Middle frontal gyrus (tissue), 1 donor: Measurements from ENCODE around the gene SHISA5.
"Not testable (repeated sequence)": the region's sequence is repeated elsewhere in the genome, so short reads cannot be mapped to it uniquely, and the experiment has no call there.

ENCODE experiments used
- DNase-seq: peaks from one replicate; pipeline ENCODE4 v3.0.0-alpha.2; 2015; ENCODE audit warnings: low spot score; ENCODE audit errors: extremely low spot score

Gene SHISA5

DNA sequence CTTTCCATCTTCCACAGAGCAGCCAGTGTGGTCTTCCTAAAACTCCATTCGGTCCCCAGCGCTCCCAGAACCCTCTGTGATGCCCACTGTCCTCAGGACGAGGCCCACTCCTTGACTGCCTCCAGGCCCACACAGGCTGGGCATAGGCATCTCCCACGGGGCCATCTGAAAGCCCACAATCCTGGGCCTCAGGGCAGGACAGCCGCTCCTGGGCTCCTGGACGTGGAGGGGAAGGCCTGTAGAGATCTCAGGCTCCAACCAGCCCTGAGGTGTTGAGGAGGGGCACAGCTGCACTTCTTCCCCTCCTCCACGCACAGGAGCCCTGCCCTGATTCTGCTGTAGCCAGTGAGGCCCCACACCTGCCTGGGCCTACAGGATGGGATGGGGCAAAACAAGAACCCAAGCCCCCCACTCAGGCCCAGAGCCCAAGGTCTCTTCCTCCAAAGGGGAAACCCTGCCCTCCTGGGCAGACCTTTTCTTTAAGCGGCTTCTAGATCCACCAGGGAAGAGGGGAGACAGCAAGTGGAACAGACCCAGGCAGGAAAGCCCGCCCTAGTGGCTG, 25.9 kb downstream of the SHISA5 start:
- DNase-seq = no peak

DNA sequence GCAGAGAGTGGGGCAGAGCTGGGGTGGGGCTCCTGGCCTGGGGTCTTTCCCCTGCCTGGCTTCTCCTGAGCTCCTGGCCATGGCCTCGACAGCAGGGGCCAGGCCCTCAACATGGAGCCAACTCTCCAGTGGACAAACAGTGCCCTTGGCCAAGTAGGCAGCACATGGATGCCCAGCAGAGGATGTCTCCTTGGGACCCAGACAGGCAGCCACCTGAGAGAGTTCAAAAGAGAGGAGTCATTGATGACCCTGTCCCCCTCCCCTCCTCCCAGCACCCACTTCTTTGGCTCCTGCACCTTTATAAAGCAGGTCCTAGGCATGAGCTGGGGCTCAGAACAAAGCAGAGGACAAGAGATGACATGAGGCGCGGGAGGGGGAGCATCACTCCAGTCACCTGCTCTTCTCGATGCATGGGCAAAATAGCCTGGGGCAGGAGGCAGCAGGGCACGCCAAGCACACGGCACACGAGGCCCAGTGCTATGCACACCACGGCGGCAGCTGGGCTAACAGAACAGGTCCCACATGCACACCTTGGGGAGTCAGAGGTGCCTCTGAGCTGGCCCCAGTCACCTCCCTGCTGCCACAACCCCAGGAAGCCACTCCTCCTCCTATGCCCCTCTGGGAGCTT, 27.4 kb downstream of the SHISA5 start:
- DNase-seq = no peak

DNA sequence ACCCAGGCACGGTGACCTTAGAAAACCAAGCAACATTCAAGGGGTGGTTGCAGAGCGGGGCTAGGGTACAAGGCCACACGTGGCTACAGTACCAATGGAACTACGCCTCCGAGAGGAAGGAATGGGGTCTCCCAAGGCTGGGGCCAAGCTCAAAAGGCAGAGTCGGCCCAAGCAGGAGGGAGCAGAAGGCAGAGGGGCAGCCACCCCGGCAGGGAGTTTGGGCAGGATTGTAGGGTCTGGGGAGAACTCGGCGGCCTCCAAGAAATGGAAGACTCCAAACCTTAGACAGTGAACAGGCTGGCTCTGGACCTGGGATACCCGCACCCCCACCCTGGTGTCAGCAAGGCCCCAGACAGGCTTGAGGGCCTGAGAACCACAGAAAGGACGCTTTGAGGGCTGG, 28.8 kb downstream of the SHISA5 start:
- DNase-seq = no peak

DNA sequence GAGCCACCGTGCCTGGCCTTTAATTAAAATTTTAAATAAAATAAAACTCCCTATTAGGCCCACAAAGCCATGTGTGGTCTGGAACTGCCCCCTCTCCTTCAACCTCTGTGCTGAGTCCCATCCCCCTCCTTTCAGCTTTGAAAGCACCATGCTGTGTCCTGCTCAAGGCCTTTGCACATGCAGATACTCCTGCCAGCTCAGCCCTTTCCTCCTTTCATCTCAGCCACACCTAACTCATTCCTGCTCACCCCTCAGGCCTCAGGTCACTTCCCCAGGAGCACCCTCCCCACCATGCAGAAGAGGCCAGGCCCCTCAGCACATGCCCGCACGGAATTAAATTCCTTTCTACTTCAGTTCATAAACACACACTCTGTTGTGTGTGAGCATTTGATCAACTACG, 29.4 kb downstream of the SHISA5 start:
- DNase-seq = no peak

DNA sequence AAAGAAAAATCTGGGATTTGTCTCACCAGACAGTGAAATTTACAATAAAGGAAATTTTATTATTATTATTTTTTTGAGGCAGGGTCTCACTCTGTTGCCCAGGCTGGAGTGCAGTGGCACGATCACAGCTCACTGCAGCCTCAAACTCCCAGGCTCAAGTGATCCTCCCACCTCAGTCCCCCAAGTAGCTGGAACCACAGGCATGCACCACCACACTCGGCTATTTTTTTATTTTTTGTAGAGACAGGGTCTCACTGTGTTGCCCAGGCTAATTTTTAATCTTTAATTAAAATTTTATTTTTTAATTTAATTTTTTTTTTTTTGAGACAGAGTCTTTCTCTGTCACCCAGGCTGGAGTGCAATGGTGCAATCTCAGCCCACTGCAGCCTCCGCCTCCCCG, 29.9 kb downstream of the SHISA5 start:
- not testable (repeated sequence) for DNase-seq

DNA sequence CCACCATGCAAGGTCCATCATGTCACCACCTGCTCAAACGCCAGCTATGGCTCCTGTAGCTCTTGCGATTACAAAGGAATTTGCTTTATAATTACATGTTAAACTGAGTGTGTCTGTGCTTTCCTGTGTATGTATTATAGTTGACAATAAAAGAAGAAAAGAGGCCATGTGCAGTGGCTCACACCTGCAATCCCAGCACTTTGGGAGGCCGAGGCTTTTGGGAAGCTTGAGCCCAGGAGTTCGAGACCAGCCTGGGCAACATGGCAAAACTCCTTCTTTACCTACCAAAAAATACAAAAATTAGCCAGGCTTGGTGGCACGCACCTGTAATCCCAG, 30.4 kb downstream of the SHISA5 start:
- no peak for DNase-seq

GRCh38 chr3:48472923-48473616, 30.9 kb downstream of the SHISA5 start:
- peak; percentile 77 for DNase-seq

- DNase-seq = no peak
Measured at GRCh38 chr3:48472673-48472922, 31.4 kb downstream of the SHISA5 start.

DNA sequence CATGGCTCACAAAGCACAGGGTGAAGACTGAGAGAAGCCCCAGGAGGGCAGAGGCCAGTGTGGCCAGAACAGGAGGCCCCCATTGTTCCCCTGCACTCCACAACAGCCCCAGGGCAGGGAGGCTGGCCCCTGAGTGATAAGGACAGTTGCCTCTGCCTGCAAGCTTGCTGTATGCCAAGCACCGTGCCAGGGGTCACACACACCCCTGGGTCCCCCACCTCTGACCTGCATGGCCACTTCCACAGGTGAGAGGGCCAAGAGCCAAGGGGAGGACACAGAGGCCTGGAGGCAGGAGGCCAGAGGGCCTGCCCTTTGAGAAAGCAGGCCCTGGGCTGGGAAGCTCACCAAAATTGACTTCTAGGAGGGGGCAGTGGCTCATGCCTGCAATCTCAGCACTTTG, 33.7 kb downstream of the SHISA5 start:
- DNase-seq = no peak

GRCh38 chr3:48469046-48469915, 34.7 kb downstream of the SHISA5 start:
- DNase-seq = no peak

DNA sequence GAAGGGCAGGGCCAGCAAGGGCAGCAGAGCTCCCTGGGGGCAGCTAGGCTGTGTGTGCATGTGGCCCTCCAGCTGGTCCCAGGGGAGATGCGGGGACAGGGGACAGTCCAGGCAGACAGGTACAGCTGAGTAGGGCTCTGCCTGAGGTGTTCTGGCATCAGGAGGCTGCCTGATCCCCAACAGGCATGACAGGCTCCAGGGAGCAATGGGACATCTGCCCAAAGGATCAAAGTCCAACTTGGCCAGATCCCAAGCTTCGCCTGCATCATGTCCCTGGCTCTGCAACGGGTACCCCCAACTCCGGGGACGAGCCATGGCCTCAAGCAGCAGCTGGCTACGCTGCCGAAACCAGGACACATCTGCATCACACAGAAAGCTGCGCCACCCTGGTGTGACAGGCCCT, 35.6 kb downstream of the SHISA5 start:
- no peak for DNase-seq

- DNase-seq = no peak
Measured at GRCh38 chr3:48467473-48468267, 36.3 kb downstream of the SHISA5 start.

- no peak for DNase-seq
Measured at GRCh38 chr3:48467110-48467454, 36.9 kb downstream of the SHISA5 start.

GRCh38 chr3:48466386-48467109, 37.4 kb downstream of the SHISA5 start:
- DNase-seq = no peak

GRCh38 chr3:48465531-48466378, 38.2 kb downstream of the SHISA5 start:
- peak; percentile 95 for DNase-seq

DNA sequence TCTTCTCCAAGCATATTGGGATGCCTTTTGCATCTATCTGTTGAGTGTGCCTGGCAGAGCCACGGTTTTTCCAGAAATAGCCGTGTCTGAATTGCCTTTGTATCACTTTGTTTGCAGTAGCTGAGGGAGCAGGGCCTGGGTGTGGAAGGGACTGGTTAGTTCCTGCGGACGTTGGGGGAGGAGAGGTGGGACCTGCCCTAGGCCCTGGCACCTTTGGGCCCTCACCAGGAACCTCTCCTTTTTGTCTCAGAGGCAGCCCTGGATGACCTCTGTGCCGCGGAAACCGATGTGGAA, 38.8 kb downstream of the SHISA5 start:
- no peak for DNase-seq

GRCh38 chr3:48464713-48465221, 39.2 kb downstream of the SHISA5 start:
- DNase-seq = no peak

DNA sequence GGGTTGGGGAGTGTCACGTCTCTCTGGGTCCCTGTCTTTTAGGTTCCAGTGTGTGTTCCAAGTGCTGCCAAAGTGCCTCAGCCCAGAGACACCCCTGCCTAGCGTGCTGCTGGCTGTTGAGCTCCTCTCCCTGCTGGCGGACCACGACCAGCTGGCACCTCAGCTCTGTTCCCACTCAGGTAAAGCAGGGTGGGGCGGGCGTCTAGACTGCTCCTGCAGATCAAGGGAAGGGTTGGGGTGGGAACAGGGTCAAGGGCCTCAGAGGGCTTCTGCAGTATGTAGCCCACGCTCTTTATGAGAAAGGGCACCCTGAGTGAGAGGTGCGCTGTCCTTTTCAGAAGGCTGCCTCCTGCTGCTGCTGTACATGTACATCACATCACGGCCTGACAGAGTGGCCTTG, 40.3 kb downstream of the SHISA5 start:
- no peak for DNase-seq

GRCh38 chr3:48461767-48462166, 42.2 kb downstream of the SHISA5 start:
- DNase-seq = not testable (repeated sequence)

DNA sequence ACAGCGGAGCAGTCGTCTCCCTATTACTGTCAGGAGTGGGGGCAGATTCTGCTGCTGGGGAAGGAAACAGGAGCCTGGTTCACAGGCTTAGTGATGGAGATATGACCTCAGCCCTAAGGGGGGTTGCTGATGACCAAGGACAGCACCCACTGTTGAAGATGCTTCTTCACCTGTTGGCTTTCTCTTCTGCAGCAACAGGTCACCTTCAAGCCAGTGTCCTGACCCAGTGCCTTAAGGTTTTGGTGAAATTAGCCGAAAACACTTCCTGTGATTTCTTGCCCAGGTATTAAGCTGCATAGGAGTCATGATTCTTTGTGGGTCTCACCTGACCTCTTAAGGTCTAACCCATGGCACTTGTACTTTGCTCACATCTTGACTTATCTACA, 43.5 kb downstream of the SHISA5 start:
- no peak for DNase-seq
